ENCODE measurements around the gene ASCC3. TPM values are rescaled to one million over a fixed set of nuclear protein-coding genes. Genes with fewer than 3 reads are reported as not detected.

ASCC3 gene
- total and polyA plus RNA-seq, 3 donors from 2014 or later: 16.1 to 29.3 (median 29.0) TPM

GRCh38 chr6:100461917-100462705, 419.0 kb downstream of the ASCC3 start:
- Histone ChIP-seq H3K4me1 (no peaks in the 10 kb centered on the region), H3K27me3 (peaks cover 7% of the 10 kb centered on the region), H3K9me3 (no peaks in the 10 kb centered on the region), H3K36me3 (ENCODE audit: low read depth, missing control alignments) (no peaks in the 10 kb centered on the region), H3K27ac (no peak overlapping the region), H3K4me3 (no peak overlapping the region)
- WGBS, 2 donors: 10 to 16% methylated on average over 3 of the region's 3 CpGs
- TF ChIP-seq CTCF (IDR thresholded peaks at IDR 0.05) (no peak), POLR2A (IDR thresholded peaks at IDR 0.05) (no peak)
- intact Hi-C loops (cut with DNase I; ENCODE audit: low total_unique reads): no loop called here
- no peak for DNase-seq

DNA sequence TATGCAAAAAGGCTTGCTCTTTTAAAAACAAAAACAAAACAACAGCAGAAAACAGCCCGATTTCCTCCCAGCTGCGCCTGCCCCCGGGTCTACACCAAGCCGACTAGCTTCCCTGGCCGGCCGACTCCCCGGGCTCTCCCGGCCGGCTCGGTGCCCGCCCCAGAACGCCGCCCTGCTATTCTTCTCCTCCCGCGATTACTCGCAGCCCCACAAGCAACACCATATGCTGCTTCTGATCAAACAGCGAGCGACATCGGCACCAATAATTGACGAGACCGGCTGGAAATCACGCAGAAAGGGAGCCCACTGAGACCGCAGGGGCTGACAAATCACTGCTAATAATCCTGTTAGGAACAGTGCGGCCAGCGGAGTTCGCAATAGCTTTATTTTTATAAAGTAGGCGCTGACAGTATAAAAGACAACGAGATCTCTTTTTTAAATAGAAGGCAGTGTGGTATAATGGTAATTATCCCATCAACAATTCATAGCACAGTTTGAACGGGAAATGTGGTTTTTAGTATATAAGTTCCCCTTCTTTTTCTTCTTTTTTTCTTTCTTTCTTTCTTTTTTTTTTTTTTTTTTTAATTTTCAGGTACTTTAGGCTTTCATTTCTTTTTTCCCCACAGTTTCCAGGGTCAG, 419.7 kb downstream of the ASCC3 start:
- peaks cover 6% of the 10 kb centered on the region for H3K27me3 ChIP-seq
- TF ChIP-seq POLR2A (IDR thresholded peaks at IDR 0.05) (no peak), CTCF (IDR thresholded peaks at IDR 0.05) (no peak)
- intact Hi-C loops (cut with DNase I; ENCODE audit: low total_unique reads): no loop called here

DNA sequence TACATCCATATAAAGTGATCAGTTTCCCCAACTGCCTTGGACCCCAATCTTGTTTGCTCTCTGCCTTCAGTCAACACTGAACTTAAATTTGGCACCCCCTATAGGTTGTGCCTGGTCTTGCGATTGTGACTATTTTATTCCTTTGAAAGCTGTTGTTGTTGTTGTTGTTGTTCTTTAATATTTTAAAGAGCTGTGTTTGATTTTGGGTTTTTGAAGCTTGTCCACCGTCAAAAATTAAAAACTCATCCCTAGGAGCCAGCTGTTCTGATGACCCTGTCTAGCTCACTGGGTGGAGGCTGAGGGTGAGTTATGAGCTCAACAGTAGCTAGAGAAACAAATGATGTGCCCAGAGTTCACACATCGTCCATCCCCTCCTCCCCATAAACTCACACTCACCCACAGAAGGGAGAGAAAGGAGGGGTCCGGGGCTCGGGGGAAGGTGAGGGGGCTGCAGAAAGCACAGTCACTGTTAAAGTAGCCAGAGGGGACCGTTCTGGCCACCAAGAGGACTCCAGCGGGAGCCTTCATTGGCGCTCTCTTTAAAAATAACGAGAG, 420.4 kb downstream of the ASCC3 start:
- Histone ChIP-seq H3K27ac (no peak overlapping the region), H3K4me1 (no peaks in the 10 kb centered on the region)

More for the DNA sequence above, 419.7 kb downstream of the ASCC3 start:
- H3K27ac ChIP-seq: no peak overlapping the region
- no peaks in the 10 kb centered on the region for H3K9me3 ChIP-seq
- H3K4me1 ChIP-seq: no peaks in the 10 kb centered on the region
- 6 to 7% methylated on average over 25 to 29 of the region's 29 CpGs for WGBS, 2 donors
- no peak overlapping the region for H3K4me3 ChIP-seq
- H3K36me3 ChIP-seq (ENCODE audit: low read depth, missing control alignments): no peaks in the 10 kb centered on the region
- DNase-seq: no peak

GRCh38 chr6:100459592-100460184, 421.4 kb downstream of the ASCC3 start:
- intact Hi-C loops (cut with DNase I; ENCODE audit: low total_unique reads): no loop called here
- Histone ChIP-seq H3K9me3 (no peaks in the 10 kb centered on the region), H3K27ac (no peak overlapping the region), H3K4me1 (no peaks in the 10 kb centered on the region), H3K27me3 (peaks cover 6% of the 10 kb centered on the region), H3K36me3 (ENCODE audit: low read depth, missing control alignments) (no peaks in the 10 kb centered on the region), H3K4me3 (no peak overlapping the region)
- TF ChIP-seq CTCF (IDR thresholded peaks at IDR 0.05) (no peak), POLR2A (IDR thresholded peaks at IDR 0.05) (no peak)
- DNase-seq: no peak

More for the DNA sequence above, 420.4 kb downstream of the ASCC3 start:
- Histone ChIP-seq H3K4me3 (no peak overlapping the region), H3K9me3 (no peaks in the 10 kb centered on the region), H3K27me3 (peaks cover 6% of the 10 kb centered on the region), H3K36me3 (ENCODE audit: low read depth, missing control alignments) (no peaks in the 10 kb centered on the region)
- 4 to 8% methylated on average over 8 to 9 of the region's 9 CpGs for WGBS, 2 donors
- TF ChIP-seq POLR2A (IDR thresholded peaks at IDR 0.05): no peak
- TF ChIP-seq CTCF (IDR thresholded peaks at IDR 0.05): peak in 1 of 3 experiments; percentile 36
- no peak for DNase-seq
- intact Hi-C loops (cut with DNase I; ENCODE audit: low total_unique reads): no loop called here

All from testis (tissue), 3 donors.